ENCODE measurements around the gene CD209. TPM values are rescaled to one million over a fixed set of nuclear protein-coding genes. Genes with fewer than 3 reads are reported as not detected.

Gene CD209
- total and polyA plus RNA-seq, 2 of the 8 experiments (the other 6 are each of a cell fraction or from before 2014, with no cell fraction given): 0.05 to 0.22 TPM

DNA sequence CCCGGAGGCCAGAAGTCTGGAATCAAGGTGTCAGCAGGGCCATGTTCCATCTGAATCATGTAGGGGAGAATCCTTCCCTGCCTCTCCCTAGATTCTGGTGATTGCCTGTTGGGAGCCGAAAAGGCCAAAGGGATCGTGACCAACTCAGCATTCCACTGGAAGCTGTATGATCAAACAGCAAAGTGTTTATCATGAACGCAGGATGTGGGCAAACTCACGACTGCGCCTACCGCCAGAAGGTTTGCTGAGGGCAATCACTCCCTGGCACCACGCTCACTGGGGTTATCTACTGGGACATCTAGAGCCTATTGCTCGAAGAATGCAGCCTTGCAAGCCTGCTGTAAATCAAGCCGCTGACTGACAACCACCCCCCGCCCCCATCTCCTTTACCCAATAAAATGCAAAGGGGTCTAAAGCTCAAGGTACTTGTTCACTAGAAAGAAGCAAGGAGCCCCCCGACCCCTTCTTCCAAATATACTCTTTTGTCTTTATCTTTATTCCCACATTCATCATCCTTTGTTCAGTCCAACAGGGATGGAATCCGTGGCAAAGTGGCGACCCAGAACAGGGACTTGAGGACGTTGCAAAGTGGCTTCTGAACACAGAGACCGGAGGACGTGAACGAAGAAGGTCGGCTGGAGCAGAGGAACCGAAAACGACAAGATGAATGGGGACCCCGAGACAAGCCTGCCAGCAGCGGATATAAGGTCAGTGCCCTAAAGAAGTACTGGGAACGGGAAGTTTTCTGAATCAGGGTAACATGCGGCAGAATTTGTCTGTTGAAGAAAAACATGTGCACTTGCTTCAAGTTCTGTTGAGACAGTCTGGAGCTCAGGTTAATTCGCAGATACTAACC is 32.5 kb upstream of the CD209 start:
- no peak overlapping the region for H3K4me2 ChIP-seq (ENCODE audit: insufficient read depth in 1 of 2, low read depth in 2 of 2, low read length in 2 of 2)
- no peak overlapping the region for H4K91ac ChIP-seq (replicated peaks; ENCODE audit: insufficient read length, low read length)
- ChIA-PET POLR2A (ENCODE audit: partially characterized antibody) (no interaction called here), CTCF (ENCODE audit: partially characterized antibody) (interaction anchor here (0.6 to 4.0 kb wide), 7 partner anchors 11 to 212 kb away, joined by 3 to 12 read pairs (median 4); partner anchors contain the start of genes RETN and TRAPPC5)
- no peak overlapping the region for H3K4me3 ChIP-seq (ENCODE audit: extremely low read depth in 1 of 4, insufficient read depth in 2 of 4, low read depth in 3 of 4, low read length in 4 of 4)
- H3K18ac ChIP-seq (ENCODE audit: extremely low read depth, low read length): no peak overlapping the region
- DNase-seq (ENCODE audit: low read depth in 1 of 2, low spot score in 2 of 2) (no peak), FAIRE-seq (no peak)
- no peak for TF ChIP-seq SUZ12 (IDR thresholded peaks at IDR 0.05; ENCODE audit: low read length)
- TF ChIP-seq RFX5 (IDR thresholded peaks at IDR 0.05; ENCODE audit: borderline replicate concordance, low read depth, low read length): no peak
- TF ChIP-seq SIX5 (IDR thresholded peaks at IDR 0.05; ENCODE audit: low read depth, low read length): no peak
- no peak for TF ChIP-seq TCF12 (IDR thresholded peaks at IDR 0.05; ENCODE audit: low read depth, low read length)
- TF ChIP-seq RBBP5 (IDR thresholded peaks at IDR 0.05; ENCODE audit: borderline replicate concordance, low read depth, low read length): no peak
- TF ChIP-seq EGR1 (IDR thresholded peaks at IDR 0.05; ENCODE audit: borderline replicate concordance, low read depth, low read length): no peak
- H3K14ac ChIP-seq (ENCODE audit: insufficient read length): no peak overlapping the region
- H3K27me3 ChIP-seq (replicated peaks in 1 of 4; ENCODE audit: control insufficient read depth in 3 of 4, extremely low read depth in 1 of 4, insufficient read depth in 3 of 4, low read length in 3 of 4): no peaks in the 10 kb centered on the region; a peak in 1 of 7 replicates
- H2BK12ac ChIP-seq (ENCODE audit: low read depth, low read length): no peak overlapping the region
- WGBS, 2 experiments (ENCODE audit: extremely low coverage in 1 of 2, insufficient coverage in 1 of 2, insufficient read length in 1 of 2, insufficient replicate concordance in 2 of 2, low coverage in 1 of 2, low lambda C conversion rate in 2 of 2, missing lambda C conversion rate in 1 of 2): 90% methylated on average over 25 of the region's 26 CpGs; no CpG with 5 or more reads in 1 of the 2 experiments
- H2BK20ac ChIP-seq (ENCODE audit: low read length): no peak overlapping the region
- H2BK5ac ChIP-seq (ENCODE audit: low read depth, low read length): no peak overlapping the region
- no peak overlapping the region for H3K9ac ChIP-seq (replicated peaks in 1 of 4; ENCODE audit: extremely low read depth in 1 of 4, low read depth in 3 of 4, low read length in 3 of 4)
- H2AFZ ChIP-seq (ENCODE audit: low read length): no peak overlapping the region
- H2BK120ac ChIP-seq (replicated peaks; ENCODE audit: low read depth, low read length): no peak overlapping the region
- H3K23me2 ChIP-seq (ENCODE audit: low read depth, low read length): peaks cover 1% of the 10 kb centered on the region; the same call in 1 of the 2 replicates
- no peak overlapping the region for H4K5ac ChIP-seq (ENCODE audit: insufficient read length, low read depth, low read length)
- H3K27ac ChIP-seq (ENCODE audit: low read depth, low read length): no peak overlapping the region
- H3K79me2 ChIP-seq (ENCODE audit: control insufficient read depth in 1 of 2, insufficient read depth in 2 of 2, low read length in 2 of 2): no peaks in the 10 kb centered on the region
- no peaks in the 10 kb centered on the region; a peak in 1 of 4 replicates for H3K9me3 ChIP-seq (ENCODE audit: insufficient read depth in 2 of 2, low read depth in 1 of 2, low read length in 1 of 2)
- no peak overlapping the region for H2AK5ac ChIP-seq (ENCODE audit: low read depth, low read length)
- H3K4me1 ChIP-seq (replicated peaks in 1 of 4; ENCODE audit: control insufficient read depth in 3 of 4, insufficient read depth in 4 of 4, low read length in 3 of 4): peaks cover 0 to 2% (median 1%) of the 10 kb centered on the region in 4 experiments; a peak in 1 of 7 replicates
- no peaks in the 10 kb centered on the region for H4K20me1 ChIP-seq (replicated peaks in 1 of 2; ENCODE audit: control insufficient read depth in 1 of 2, insufficient read depth in 2 of 2, low read length in 2 of 2)
- no peak overlapping the region for H3K4ac ChIP-seq (replicated peaks; ENCODE audit: insufficient read length, low read depth, low read length)
- H3K56ac ChIP-seq (replicated peaks; ENCODE audit: insufficient read length, low read depth, low read length): no peak overlapping the region
- H4K8ac ChIP-seq (ENCODE audit: extremely low read depth, insufficient read depth, low read length): no peak overlapping the region
- H2BK15ac ChIP-seq (ENCODE audit: low read length): no peak overlapping the region
- no peaks in the 10 kb centered on the region for H3K36me3 ChIP-seq (ENCODE audit: control insufficient read depth in 2 of 4, insufficient read depth in 4 of 4, low read length in 3 of 4)
- no peak overlapping the region for H3K23ac ChIP-seq (ENCODE audit: insufficient read length)
- H3K79me1 ChIP-seq (ENCODE audit: low read depth, low read length): no peaks in the 10 kb centered on the region

Data from H1 (cell line).